PFSK-1 (cell line): Measurements from ENCODE around the gene PTPRT.

ENCODE experiments used
- FOXP2 ChIP-seq: optimal IDR thresholded peaks from 2 replicates; pipeline ENCODE3; 2011; ENCODE audit warnings: borderline replicate concordance, control low read depth, inconsistent platforms; ENCODE audit not compliant: insufficient read depth; ENCODE audit errors: extremely low read length, extremely low read depth
- POLR2AphosphoS5 ChIP-seq: IDR thresholded peaks from 2 replicates; pipeline ENCODE4 v1.6.1; 2012; ENCODE audit warnings: low read depth, mild to moderate bottlenecking, control low read depth, low read length, moderate library complexity
- SIN3A ChIP-seq: IDR thresholded peaks from 2 replicates; pipeline ENCODE4 v1.6.1; 2012; ENCODE audit warnings: mild to moderate bottlenecking, low read length, moderate library complexity, borderline replicate concordance; ENCODE audit not compliant: insufficient read depth
- TAF1 ChIP-seq: IDR thresholded peaks from 2 replicates; pipeline ENCODE4 v1.6.1; 2012; ENCODE audit warnings: low read length, control low read depth, borderline replicate concordance; ENCODE audit not compliant: insufficient read depth
- TF ChIP-seq, protein P1 (sequence below), 2 experiments: IDR thresholded peaks; 2 replicates each; pipeline versions ENCODE4 v1.6.1 to v1.8.0; 2011 to 2012; ENCODE audit warnings: low read depth in 2 of 2, low read length in 2 of 2, control low read depth in 1 of 2, inconsistent platforms in 1 of 2, mild to moderate bottlenecking in 1 of 2, moderate library complexity in 1 of 2; ENCODE audit not compliant: insufficient read depth in 1 of 2

Gene PTPRT

GRCh38 chr20:43092386-43093088, 97.2 kb downstream of the PTPRT start:
- TF ChIP-seq POLR2AphosphoS5 (no peak), SIN3A (no peak), TAF1 (no peak), FOXP2 (no peak)
- TF ChIP-seq, protein P1, sequence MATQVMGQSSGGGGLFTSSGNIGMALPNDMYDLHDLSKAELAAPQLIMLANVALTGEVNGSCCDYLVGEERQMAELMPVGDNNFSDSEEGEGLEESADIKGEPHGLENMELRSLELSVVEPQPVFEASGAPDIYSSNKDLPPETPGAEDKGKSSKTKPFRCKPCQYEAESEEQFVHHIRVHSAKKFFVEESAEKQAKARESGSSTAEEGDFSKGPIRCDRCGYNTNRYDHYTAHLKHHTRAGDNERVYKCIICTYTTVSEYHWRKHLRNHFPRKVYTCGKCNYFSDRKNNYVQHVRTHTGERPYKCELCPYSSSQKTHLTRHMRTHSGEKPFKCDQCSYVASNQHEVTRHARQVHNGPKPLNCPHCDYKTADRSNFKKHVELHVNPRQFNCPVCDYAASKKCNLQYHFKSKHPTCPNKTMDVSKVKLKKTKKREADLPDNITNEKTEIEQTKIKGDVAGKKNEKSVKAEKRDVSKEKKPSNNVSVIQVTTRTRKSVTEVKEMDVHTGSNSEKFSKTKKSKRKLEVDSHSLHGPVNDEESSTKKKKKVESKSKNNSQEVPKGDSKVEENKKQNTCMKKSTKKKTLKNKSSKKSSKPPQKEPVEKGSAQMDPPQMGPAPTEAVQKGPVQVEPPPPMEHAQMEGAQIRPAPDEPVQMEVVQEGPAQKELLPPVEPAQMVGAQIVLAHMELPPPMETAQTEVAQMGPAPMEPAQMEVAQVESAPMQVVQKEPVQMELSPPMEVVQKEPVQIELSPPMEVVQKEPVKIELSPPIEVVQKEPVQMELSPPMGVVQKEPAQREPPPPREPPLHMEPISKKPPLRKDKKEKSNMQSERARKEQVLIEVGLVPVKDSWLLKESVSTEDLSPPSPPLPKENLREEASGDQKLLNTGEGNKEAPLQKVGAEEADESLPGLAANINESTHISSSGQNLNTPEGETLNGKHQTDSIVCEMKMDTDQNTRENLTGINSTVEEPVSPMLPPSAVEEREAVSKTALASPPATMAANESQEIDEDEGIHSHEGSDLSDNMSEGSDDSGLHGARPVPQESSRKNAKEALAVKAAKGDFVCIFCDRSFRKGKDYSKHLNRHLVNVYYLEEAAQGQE (IDR thresholded peaks at IDR 0.05; ENCODE audit: insufficient read depth in 1 of 2, low read depth in 2 of 2, low read length in 2 of 2), result no peak

DNA sequence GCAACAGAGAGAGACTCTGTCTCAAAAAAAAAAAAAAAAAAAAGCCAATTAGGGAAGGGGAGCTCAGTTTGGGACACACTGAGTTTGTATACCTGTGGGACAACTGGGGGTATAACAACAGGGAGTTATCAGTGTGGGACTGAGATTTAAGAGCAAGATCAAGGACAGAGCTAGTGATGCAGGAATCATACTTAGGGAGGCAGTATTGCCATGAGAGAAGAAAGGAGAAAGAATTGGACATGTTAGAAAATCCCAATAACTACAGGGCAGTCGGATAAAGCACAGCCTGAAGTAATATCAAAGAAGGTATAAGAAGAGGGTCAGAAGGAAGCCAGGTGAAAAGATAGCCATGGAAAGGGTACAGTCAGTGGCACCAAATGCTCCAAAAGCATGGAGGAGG, 121.2 kb downstream of the PTPRT start:
- no peak for TF ChIP-seq POLR2AphosphoS5
- no peak for TF ChIP-seq TAF1
- TF ChIP-seq FOXP2, result no peak
- TF ChIP-seq SIN3A, result no peak
- TF ChIP-seq, protein P1 (IDR thresholded peaks at IDR 0.05; ENCODE audit: insufficient read depth in 1 of 2, low read depth in 2 of 2, low read length in 2 of 2), result no peak

DNA sequence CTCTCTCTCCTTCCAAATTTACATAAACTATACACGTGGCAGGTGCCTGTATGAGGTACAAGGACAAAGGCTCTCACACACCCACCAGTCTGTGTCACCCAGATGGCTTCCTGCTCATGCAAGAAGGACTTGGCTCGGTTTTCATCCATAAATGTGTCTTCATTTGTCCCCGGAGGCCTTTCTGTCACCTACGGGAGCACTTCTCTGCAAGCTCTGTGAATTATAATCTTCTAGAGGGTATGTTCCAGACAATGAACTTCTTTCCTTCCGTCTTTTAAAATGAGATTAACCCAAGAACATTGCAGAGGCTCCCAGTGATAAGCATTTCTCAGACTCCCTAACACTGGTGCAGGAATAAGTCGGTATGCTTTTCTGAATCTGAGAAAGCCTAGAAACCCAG, 123.6 kb downstream of the PTPRT start:
- TF ChIP-seq, protein P1 (IDR thresholded peaks at IDR 0.05; ENCODE audit: insufficient read depth in 1 of 2, low read depth in 2 of 2, low read length in 2 of 2), result no peak
- TF ChIP-seq SIN3A (no peak), POLR2AphosphoS5 (no peak), TAF1 (no peak), FOXP2 (no peak)

GRCh38 chr20:43065299-43065698, 124.4 kb downstream of the PTPRT start:
- TF ChIP-seq, protein P1 (IDR thresholded peaks at IDR 0.05; ENCODE audit: insufficient read depth in 1 of 2, low read depth in 2 of 2, low read length in 2 of 2), result no peak
- TF ChIP-seq TAF1, result no peak

GRCh38 chr20:43058077-43058476, 131.6 kb downstream of the PTPRT start:
- TF ChIP-seq SIN3A, result no peak
- no peak for TF ChIP-seq POLR2AphosphoS5
- no peak for TF ChIP-seq FOXP2
- no peak for TF ChIP-seq TAF1
- TF ChIP-seq, protein P1 (IDR thresholded peaks at IDR 0.05; ENCODE audit: insufficient read depth in 1 of 2, low read depth in 2 of 2, low read length in 2 of 2), result no peak
